Transverse colon (tissue), 4 donors: ENCODE results near the gene RAET1E. TPM values are rescaled to one million over a fixed set of nuclear protein-coding genes. Genes with fewer than 3 reads are reported as not detected.

Source experiments
- DNase-seq: peaks from one replicate; pipeline ENCODE4 v3.0.0-alpha.2; 2019
- H3K27ac ChIP-seq, 4 donors: fragments of 200-600 bp; sonication (generic); 2 replicates each; pipeline ENCODE4 v1.5.1; 2016 to 2018; ENCODE audit warnings: inconsistent platforms in 4 of 4
- H3K27me3 ChIP-seq: fragments of 200-600 bp; sonication (generic); 2 replicates; pipeline ENCODE4 v1.5.1; 2017; ENCODE audit warnings: inconsistent platforms
- H3K36me3 ChIP-seq, 4 donors: fragments of 200-600 bp; sonication (generic); 2 replicates each; pipeline ENCODE4 v1.5.1; 2017 to 2019; ENCODE audit warnings: inconsistent platforms in 4 of 4
- H3K4me1 ChIP-seq, 4 donors: fragments of 200-600 bp; sonication (generic); 2 replicates each; pipeline ENCODE4 v1.5.1; 2017 to 2020; ENCODE audit warnings: inconsistent platforms in 4 of 4
- H3K4me3 ChIP-seq, 4 donors: fragments of 200-600 bp; sonication (generic); 1 replicate in 1 of 4; 2 replicates in 3 of 4; pipeline versions ENCODE4 v1.5.1 to v1.6.1; 2017 to 2019; ENCODE audit warnings: inconsistent platforms in 4 of 4
- H3K9me3 ChIP-seq, 2 donors: fragments of 200-600 bp; sonication (generic); 2 replicates each; pipeline ENCODE4 v1.5.1; 2017 to 2019; ENCODE audit warnings: inconsistent platforms in 2 of 2
- EP300 ChIP-seq: sonication (generic); formaldehyde crosslinking; IDR thresholded peaks from one replicate; pipeline ENCODE4 v1.6.1; 2017; ENCODE audit warnings: antibody characterized with exemption, low read depth
- POLR2A ChIP-seq: fragments of 450-650 bp; IDR thresholded peaks from one replicate; pipeline ENCODE4 v1.6.1; 2016; ENCODE audit warnings: antibody characterized with exemption, mild to moderate bottlenecking, moderate library complexity
- POLR2AphosphoS5 ChIP-seq, 3 donors: sonication (generic); formaldehyde crosslinking; IDR thresholded peaks; one replicate each; pipeline ENCODE4 v1.6.1; 2016; ENCODE audit warnings: antibody characterized with exemption in 3 of 3
- WGBS, 2 donors: methylation state at CpG; one replicate each; pipeline ENCODE4 v1.1.5; 2018; ENCODE audit warnings: low coverage in 1 of 2; 5-methylcytosine and 5-hydroxymethylcytosine counted together
- in situ Hi-C, 4 donors: fragments of 200-750 bp; cut with MboI; loops; one replicate each; pipeline versions ENCODE4 v1.15.0 to v1.15.1; 2017; ENCODE audit warnings: low sequenced_read_pairs in 3 of 4, low pct_ligation_motif_present in 1 of 4, low pct_unique_long_range_greater_than_20kb in 1 of 4
- intact Hi-C: fragments of 100-400 bp; cut with DNase I; formaldehyde crosslinking; loops from one replicate; pipeline ENCODE4 v1.15.1; 2023; ENCODE audit warnings: low total_unique reads
- total RNA-seq, 4 donors: library from RNA; depleted of rRNA; stranded (reverse); fragments of >200 nt; gene quantifications; one replicate each; pipeline ENCODE4 v1.1.0, GENCODE V29; 2016
- TF ChIP-seq, protein P1 (sequence below), 5 experiments: fragments of 200-600 bp in 3 of 5; fragments of 450-650 bp in 2 of 5; sonication (generic) in 3 of 5; IDR thresholded peaks; 1 replicate in 2 of 5; 2 replicates in 3 of 5; pipeline ENCODE4 v1.5.1; 2016 to 2017; ENCODE audit warnings: antibody characterized with exemption in 5 of 5, inconsistent platforms in 3 of 5, mild to moderate bottlenecking in 2 of 5, moderate library complexity in 1 of 5

RAET1E gene
- total RNA-seq, 4 donors from 2014 or later = not detected

GRCh38 chr6:149900620-149901443, 2.9 kb upstream of the RAET1E start:
- WGBS, 2 donors = 91% methylated on average over 11 of the region's 11 CpGs; no CpG with 5 or more reads in 1 of the 2 donors
- no peak overlapping the region for H3K4me3 ChIP-seq
- H3K27ac ChIP-seq = no peak overlapping the region
- intact Hi-C loops (no loop called here), in situ Hi-C loops (no loop called here)
- TF ChIP-seq POLR2AphosphoS5 (IDR thresholded peaks at IDR 0.05) (no peak), POLR2A (no peak), EP300 (no peak)
- TF ChIP-seq, protein P1, sequence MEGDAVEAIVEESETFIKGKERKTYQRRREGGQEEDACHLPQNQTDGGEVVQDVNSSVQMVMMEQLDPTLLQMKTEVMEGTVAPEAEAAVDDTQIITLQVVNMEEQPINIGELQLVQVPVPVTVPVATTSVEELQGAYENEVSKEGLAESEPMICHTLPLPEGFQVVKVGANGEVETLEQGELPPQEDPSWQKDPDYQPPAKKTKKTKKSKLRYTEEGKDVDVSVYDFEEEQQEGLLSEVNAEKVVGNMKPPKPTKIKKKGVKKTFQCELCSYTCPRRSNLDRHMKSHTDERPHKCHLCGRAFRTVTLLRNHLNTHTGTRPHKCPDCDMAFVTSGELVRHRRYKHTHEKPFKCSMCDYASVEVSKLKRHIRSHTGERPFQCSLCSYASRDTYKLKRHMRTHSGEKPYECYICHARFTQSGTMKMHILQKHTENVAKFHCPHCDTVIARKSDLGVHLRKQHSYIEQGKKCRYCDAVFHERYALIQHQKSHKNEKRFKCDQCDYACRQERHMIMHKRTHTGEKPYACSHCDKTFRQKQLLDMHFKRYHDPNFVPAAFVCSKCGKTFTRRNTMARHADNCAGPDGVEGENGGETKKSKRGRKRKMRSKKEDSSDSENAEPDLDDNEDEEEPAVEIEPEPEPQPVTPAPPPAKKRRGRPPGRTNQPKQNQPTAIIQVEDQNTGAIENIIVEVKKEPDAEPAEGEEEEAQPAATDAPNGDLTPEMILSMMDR (IDR thresholded peaks at IDR 0.05) = no peak
- peaks cover 12 to 21% (median 20%) of the 10 kb centered on the region in 4 donors for H3K4me1 ChIP-seq
- no peaks in the 10 kb centered on the region for H3K9me3 ChIP-seq
- no peaks in the 10 kb centered on the region for H3K36me3 ChIP-seq
- no peaks in the 10 kb centered on the region for H3K27me3 ChIP-seq
- no peak for DNase-seq

- intact Hi-C loops (no loop called here), in situ Hi-C loops (no loop called here)
- H3K9me3 ChIP-seq = no peaks in the 10 kb centered on the region
- H3K36me3 ChIP-seq = no peaks in the 10 kb centered on the region
- TF ChIP-seq EP300 = no peak
- TF ChIP-seq, protein P1 (IDR thresholded peaks at IDR 0.05) = no peak
- no peak for TF ChIP-seq POLR2AphosphoS5 (IDR thresholded peaks at IDR 0.05)
- no peak for TF ChIP-seq POLR2A
- no peak overlapping the region for H3K27ac ChIP-seq
- H3K4me3 ChIP-seq = no peak overlapping the region
- no peak for DNase-seq
- 67 to 84% methylated on average over 1 to 7 of the region's 7 CpGs for WGBS, 2 donors
- no peaks in the 10 kb centered on the region for H3K27me3 ChIP-seq
- H3K4me1 ChIP-seq = peaks cover 19 to 29% (median 27%) of the 10 kb centered on the region in 4 donors
Observed at GRCh38 chr6:149899926-149900619, 2.2 kb upstream of the RAET1E start.

GRCh38 chr6:149899486-149899885, 1.6 kb upstream of the RAET1E start:
- intact Hi-C loops = no loop called here
- Histone ChIP-seq H3K4me1 (peaks cover 23 to 35% (median 32%) of the 10 kb centered on the region in 4 donors), H3K27me3 (no peaks in the 10 kb centered on the region), H3K36me3 (no peaks in the 10 kb centered on the region), H3K4me3 (no peak overlapping the region), H3K27ac (no peak overlapping the region), H3K9me3 (no peaks in the 10 kb centered on the region)
- in situ Hi-C loops = no loop called here
- 75% methylated on average over 6 of the region's 6 CpGs; no CpG with 5 or more reads in 1 of the 2 donors for WGBS, 2 donors
- TF ChIP-seq POLR2AphosphoS5 (IDR thresholded peaks at IDR 0.05) = no peak
- no peak for TF ChIP-seq POLR2A
- TF ChIP-seq EP300 = no peak
- TF ChIP-seq, protein P1 (IDR thresholded peaks at IDR 0.05) = no peak
- DNase-seq = no peak

DNA sequence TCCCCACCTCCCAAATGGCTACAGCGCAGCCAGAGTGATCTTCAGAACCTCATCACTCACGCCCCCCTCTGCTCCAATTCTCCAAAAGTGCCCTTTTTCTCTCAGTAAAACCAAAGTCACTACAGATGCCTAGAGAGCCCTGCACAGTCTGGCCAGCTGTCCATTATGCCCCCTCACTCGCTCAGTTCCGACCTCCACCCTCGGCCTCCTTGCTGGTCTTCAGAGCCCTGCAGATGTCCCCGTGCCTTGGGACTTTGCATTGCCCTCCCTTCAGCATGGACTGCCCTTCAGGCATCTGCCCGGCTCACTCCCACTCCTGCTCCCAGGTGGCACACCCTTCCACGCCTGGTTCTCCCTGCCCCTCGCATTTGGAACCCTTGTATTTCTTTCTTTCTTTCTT, 1.1 kb upstream of the RAET1E start:
- H3K27ac ChIP-seq = no peak overlapping the region
- H3K27me3 ChIP-seq = no peaks in the 10 kb centered on the region
- intact Hi-C loops = no loop called here
- 82 to 95% methylated on average over 8 to 9 of the region's 9 CpGs for WGBS, 2 donors
- H3K4me1 ChIP-seq = peaks cover 23 to 35% (median 32%) of the 10 kb centered on the region in 4 donors
- no peak for DNase-seq
- H3K36me3 ChIP-seq = no peaks in the 10 kb centered on the region
- H3K9me3 ChIP-seq = no peaks in the 10 kb centered on the region
- in situ Hi-C loops = no loop called here
- TF ChIP-seq POLR2A (no peak), POLR2AphosphoS5 (IDR thresholded peaks at IDR 0.05) (no peak), EP300 (no peak)
- TF ChIP-seq, protein P1 (IDR thresholded peaks at IDR 0.05) = no peak
- H3K4me3 ChIP-seq = no peak overlapping the region
